Right atrium auricular region (tissue), 2 donors: ENCODE data around the gene CD96. TPM values are rescaled to one million over a fixed set of nuclear protein-coding genes. Genes with fewer than 3 reads are reported as not detected.

ENCODE experiments used
- DNase-seq: peaks from one replicate; pipeline ENCODE4 v3.0.0-alpha.2; 2019; ENCODE audit warnings: low spot score
- H3K27ac ChIP-seq, 2 donors: fragments of 200-600 bp; sonication (generic); 1 replicate in 1 of 2; 2 replicates in 1 of 2; pipeline ENCODE4 v1.5.1; 2016 to 2019
- H3K27me3 ChIP-seq, 2 donors: fragments of 200-600 bp; sonication (generic); one replicate each; pipeline versions ENCODE4 v1.5.1 to v1.6.0; 2017 to 2019
- H3K36me3 ChIP-seq: fragments of 200-600 bp; sonication (generic); one replicate; pipeline ENCODE4 v1.5.1; 2016
- H3K4me1 ChIP-seq, 2 donors: fragments of 200-600 bp; sonication (generic); one replicate each; pipeline versions ENCODE4 v1.5.1 to v1.6.0; 2017 to 2019
- H3K4me3 ChIP-seq, 2 donors: fragments of 200-600 bp; sonication (generic); 1 replicate in 1 of 2; 2 replicates in 1 of 2; pipeline ENCODE4 v1.5.1; 2017 to 2019; ENCODE audit warnings: mild to moderate bottlenecking in 1 of 2, moderate library complexity in 1 of 2
- H3K9me3 ChIP-seq, 2 donors: fragments of 200-600 bp; sonication (generic); one replicate each; pipeline ENCODE4 v1.5.1; 2019
- CTCF ChIP-seq, 2 donors: fragments of 200-600 bp; sonication (generic); IDR thresholded peaks; one replicate each; pipeline ENCODE4 v1.5.1; 2019; ENCODE audit warnings: antibody characterized with exemption in 2 of 2
- total RNA-seq, 2 donors: library from RNA; depleted of rRNA; stranded (reverse); fragments of >200 nt; gene quantifications; one replicate each; pipeline ENCODE4 v1.1.0, GENCODE V29; 2016

CD96 gene
- total RNA-seq, 2 donors from 2014 or later, result 0.55 to 0.85 TPM

GRCh38 chr3:111603679-111604078, 61.7 kb downstream of the CD96 start:
- no peak for TF ChIP-seq CTCF (IDR thresholded peaks at IDR 0.05)
- Histone ChIP-seq H3K36me3 (no peaks in the 10 kb centered on the region), H3K9me3 (no peaks in the 10 kb centered on the region), H3K4me1 (no peaks in the 10 kb centered on the region), H3K4me3 (no peak overlapping the region), H3K27ac (no peak overlapping the region), H3K27me3 (no peaks in the 10 kb centered on the region)
- no peak for DNase-seq

GRCh38 chr3:111604119-111604518, 62.1 kb downstream of the CD96 start:
- Histone ChIP-seq H3K9me3 (no peaks in the 10 kb centered on the region), H3K27ac (no peak overlapping the region), H3K27me3 (no peaks in the 10 kb centered on the region), H3K4me1 (no peaks in the 10 kb centered on the region), H3K4me3 (no peak overlapping the region), H3K36me3 (no peaks in the 10 kb centered on the region)
- DNase-seq, result no peak
- no peak for TF ChIP-seq CTCF (IDR thresholded peaks at IDR 0.05)

- Histone ChIP-seq H3K4me3 (no peak overlapping the region), H3K27me3 (no peaks in the 10 kb centered on the region), H3K4me1 (no peaks in the 10 kb centered on the region), H3K27ac (no peak overlapping the region), H3K36me3 (no peaks in the 10 kb centered on the region), H3K9me3 (no peaks in the 10 kb centered on the region)
- TF ChIP-seq CTCF (IDR thresholded peaks at IDR 0.05), result no peak
- no peak for DNase-seq
These were observed 63.0 kb downstream of the CD96 start for GRCh38 chr3:111605018-111605417.

GRCh38 chr3:111605493-111605892, 63.5 kb downstream of the CD96 start:
- H3K27me3 ChIP-seq, result no peaks in the 10 kb centered on the region
- H3K4me3 ChIP-seq, result no peak overlapping the region
- DNase-seq, result no peak
- H3K36me3 ChIP-seq, result no peaks in the 10 kb centered on the region
- no peaks in the 10 kb centered on the region for H3K4me1 ChIP-seq
- no peaks in the 10 kb centered on the region for H3K9me3 ChIP-seq
- TF ChIP-seq CTCF (IDR thresholded peaks at IDR 0.05), result no peak
- no peak overlapping the region for H3K27ac ChIP-seq

GRCh38 chr3:111607240-111607920, 65.4 kb downstream of the CD96 start:
- H3K27me3 ChIP-seq, result no peaks in the 10 kb centered on the region
- H3K36me3 ChIP-seq, result no peaks in the 10 kb centered on the region
- H3K4me1 ChIP-seq, result no peaks in the 10 kb centered on the region
- TF ChIP-seq CTCF (IDR thresholded peaks at IDR 0.05), result no peak
- no peak for DNase-seq
- no peak overlapping the region for H3K4me3 ChIP-seq
- no peaks in the 10 kb centered on the region for H3K9me3 ChIP-seq
- no peak overlapping the region for H3K27ac ChIP-seq

GRCh38 chr3:111608383-111608782, 66.4 kb downstream of the CD96 start:
- no peak for TF ChIP-seq CTCF (IDR thresholded peaks at IDR 0.05)
- H3K27me3 ChIP-seq, result no peaks in the 10 kb centered on the region
- H3K4me3 ChIP-seq, result no peak overlapping the region
- no peaks in the 10 kb centered on the region for H3K9me3 ChIP-seq
- H3K4me1 ChIP-seq, result no peaks in the 10 kb centered on the region
- no peak for DNase-seq
- H3K27ac ChIP-seq, result no peak overlapping the region
- H3K36me3 ChIP-seq, result no peaks in the 10 kb centered on the region
